GM19238 (cell line): Measurements from ENCODE around the gene TMEM203.

Experiments
- DNase-seq: peaks from one replicate; pipeline ENCODE4 v3.0.0; 2011; ENCODE audit warnings: low spot score; ENCODE audit not compliant: insufficient read length

TMEM203 gene

GRCh38 chr9:137182836-137183235 lies 22.6 kb downstream of the TMEM203 start:
- no peak for DNase-seq

GRCh38 chr9:137181680-137182079 lies 23.8 kb downstream of the TMEM203 start:
- DNase-seq = no peak

- no peak for DNase-seq
Observed at GRCh38 chr9:137180491-137180890, 25.0 kb downstream of the TMEM203 start.

GRCh38 chr9:137179761-137180160 lies 25.7 kb downstream of the TMEM203 start:
- no peak for DNase-seq

DNA sequence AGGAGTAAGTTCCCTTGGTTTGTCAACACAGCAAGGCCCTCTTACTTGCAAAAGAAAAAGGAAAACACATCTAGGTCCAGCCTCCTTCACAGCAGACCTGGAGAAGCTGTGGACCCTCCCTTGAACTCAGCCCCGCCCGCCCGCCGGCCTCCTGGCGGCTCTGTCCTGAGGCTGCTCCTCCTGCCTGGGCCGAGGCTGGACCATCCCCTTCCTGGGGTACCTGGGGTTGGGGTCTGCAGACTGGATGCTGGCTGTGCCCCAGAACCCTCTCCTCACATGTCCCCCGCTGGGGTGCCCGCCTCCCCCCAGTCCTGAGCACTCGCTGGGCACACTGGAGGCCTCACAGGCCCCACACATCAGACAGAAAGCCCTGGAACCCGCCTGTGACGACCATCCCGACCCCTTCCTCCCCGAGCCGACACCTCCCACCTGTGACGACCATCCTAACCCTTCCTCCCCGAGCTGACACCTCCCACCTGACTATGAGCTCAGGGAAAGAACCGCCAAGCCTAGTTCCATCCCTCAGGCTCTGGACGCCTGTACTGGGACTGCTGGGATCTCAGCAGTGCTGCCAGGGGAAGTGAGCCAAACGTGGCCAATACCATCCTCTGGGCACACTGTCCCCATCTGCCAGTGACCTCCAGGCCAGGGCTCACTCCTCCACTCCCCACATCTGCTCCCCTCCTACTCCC lies 26.4 kb downstream of the TMEM203 start:
- no peak for DNase-seq

- no peak for DNase-seq
Observed at GRCh38 chr9:137178201-137178938, 27.1 kb downstream of the TMEM203 start.

GRCh38 chr9:137176302-137177182 lies 28.9 kb downstream of the TMEM203 start:
- DNase-seq = peak; percentile 74

DNA sequence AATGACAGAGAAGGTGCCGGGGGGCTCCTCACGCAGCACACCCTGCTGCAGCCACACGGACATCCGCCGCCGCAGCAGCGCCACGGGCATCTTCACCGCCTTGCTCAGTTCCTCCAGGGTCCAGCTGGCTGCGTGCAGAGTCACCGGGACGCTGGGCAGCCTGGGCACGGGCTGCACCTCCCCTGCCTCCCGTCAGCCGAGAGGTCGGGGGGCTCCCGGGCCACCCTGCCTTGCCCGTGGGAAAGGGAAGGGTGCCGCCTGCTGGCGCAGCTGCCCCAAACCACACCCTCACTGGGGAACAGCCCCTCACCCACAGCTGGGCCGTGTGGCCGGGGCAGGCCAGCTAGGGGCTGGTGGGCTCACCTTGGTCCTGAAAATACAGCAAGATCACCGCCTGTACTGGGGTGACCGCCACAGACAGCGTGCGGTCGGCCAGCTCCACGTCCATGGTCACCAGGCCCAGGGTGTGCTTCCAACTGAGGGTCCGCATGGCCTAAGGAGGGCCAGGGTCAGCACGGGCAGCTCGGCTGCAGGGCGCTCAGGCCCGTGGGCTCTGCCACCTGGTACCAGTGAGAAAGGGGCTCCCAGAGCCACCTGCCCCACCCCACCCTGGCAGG lies 30.0 kb downstream of the TMEM203 start:
- DNase-seq = no peak

- no peak for DNase-seq
Observed at GRCh38 chr9:137174722-137175293, 30.6 kb downstream of the TMEM203 start.

DNA sequence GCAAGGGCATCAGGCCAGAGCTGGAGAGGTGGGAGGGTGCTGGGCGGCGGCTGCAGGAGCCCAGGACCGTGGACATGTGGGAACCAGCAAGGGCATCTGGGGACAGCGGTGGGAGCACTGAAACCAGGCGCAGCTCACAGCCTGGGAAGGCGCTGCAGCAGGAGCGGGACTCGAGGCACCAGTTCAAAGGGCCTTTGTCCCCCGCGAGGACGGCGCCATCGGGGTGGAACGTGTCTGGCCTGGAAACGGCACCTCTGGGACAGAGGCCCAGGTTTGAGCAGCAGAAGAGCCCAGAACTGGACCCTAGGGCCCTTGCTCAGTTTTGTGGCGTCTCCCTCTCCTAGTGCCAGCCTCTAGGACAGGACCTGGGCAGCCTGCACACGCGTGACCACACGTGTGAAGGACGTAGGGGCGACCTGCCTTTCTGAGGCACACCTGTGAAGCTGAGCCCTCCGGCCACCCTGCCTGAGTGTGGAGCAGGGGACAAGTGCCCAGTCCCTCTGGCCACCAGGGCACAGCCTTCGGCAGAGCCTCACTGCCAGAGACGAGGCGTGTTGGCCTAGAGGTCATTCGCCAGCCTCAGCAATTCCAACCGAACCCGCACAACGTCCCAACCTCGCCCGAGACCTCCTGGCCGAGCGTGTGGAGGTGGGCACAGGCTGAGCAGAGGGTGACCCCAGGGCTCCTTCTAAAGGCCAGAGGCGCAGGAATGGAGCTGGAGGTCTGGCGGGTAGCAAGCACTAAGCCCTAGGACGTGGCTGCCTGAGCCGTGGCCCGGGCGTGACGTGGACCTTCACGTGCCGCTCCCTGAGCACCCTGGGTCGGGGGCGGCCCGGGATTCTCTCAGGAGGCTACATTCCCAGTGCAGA lies 31.4 kb downstream of the TMEM203 start:
- DNase-seq = no peak

- no peak for DNase-seq
Observed at GRCh38 chr9:137172901-137173795, 32.3 kb downstream of the TMEM203 start.

DNA sequence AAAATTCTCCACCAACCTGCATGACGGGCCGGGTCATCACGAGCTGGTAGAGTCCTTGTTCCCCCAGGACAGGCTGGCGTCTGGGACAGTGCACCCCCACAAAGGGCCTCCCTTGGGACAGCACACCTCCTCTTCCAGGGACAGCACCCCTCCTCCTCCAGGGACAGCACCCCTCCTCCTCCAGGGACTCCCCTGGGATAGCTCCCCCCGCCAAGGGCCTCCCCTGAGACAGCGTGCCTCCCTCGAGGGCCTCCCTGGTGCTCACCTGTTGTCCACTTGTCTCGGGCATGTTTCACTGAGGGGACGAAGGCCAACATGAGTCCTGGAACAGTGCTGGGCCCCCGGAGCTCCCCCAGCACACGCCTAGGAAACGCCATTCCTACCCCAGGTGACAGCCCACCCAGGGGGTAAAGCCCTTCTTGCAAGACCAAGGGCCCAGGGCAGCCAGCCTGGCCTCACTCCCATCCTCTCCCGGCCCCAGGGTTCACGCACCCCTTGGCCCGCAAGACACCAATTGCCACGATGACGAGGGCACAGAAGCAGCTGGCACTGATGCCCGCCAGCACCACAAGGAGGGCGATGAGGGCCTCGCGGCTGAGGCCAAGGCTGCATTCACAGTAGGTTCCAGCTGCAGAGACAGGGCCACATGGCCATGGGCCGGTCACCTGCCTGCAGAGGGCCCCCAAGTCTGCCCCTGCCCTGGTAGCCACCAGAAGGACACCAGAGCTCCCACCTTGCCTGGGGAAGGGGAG lies 34.1 kb downstream of the TMEM203 start:
- DNase-seq = no peak

DNA sequence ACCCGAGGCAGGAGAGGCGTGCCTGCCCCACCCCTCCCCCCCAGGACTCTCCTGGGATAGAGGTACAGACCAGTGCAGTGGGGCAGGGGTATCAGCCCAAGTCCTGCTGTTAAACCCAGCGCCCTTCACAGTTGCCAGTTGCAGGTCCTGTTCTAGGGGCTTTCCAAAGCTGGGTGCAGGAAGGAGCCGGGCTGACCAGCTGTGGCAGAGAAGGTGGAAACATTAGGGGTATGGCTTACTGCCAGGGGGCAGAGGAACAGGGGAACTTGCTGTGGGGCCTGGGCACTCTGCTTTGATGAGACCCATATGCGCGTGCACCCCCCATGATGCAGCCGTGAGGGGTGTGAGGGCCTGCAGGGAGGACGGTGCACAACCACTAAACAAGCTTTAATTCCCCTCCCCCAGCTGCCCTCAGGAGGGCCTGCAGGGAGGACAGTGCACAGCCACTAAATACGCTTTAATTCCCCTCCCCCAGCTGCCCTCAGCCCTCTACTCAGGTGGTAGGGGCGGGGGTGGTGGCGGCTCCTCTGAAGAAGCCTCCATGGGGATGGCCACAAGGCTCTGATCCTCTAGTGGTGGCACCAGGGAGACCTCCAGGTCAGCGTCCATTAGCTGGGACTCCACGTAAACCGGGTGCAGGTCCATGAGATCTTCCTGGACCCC lies 34.8 kb downstream of the TMEM203 start:
- no peak for DNase-seq

DNA sequence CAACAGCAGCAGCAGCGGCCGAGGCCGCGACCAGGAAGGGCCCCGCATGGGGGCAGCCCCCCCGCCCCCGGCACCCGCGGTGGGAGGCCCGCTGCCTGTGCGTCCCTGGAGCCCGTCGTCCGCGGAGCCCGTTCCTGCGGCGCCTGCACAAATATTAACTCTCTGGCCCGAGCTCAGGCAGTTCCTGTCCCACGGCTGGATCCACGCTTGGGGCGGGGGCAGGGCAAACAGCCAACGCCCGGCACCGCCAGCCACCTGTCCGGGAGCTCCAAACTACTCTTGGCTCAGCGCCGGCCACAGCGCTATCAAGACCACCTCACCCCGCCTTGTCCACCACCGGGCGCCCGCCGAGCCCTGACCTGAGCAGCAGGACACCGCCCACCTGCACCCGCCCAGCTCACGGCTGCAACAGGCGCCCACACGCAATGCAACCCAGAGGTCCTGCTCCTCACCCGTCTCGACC lies 35.5 kb downstream of the TMEM203 start, which contains the start of gene LRRC26:
LRRC26 (minus strand) TSS at position 156 of the 463 bp plus-strand sequence; CDS start at position 48, 108 bp downstream.
- no peak for DNase-seq

DNA sequence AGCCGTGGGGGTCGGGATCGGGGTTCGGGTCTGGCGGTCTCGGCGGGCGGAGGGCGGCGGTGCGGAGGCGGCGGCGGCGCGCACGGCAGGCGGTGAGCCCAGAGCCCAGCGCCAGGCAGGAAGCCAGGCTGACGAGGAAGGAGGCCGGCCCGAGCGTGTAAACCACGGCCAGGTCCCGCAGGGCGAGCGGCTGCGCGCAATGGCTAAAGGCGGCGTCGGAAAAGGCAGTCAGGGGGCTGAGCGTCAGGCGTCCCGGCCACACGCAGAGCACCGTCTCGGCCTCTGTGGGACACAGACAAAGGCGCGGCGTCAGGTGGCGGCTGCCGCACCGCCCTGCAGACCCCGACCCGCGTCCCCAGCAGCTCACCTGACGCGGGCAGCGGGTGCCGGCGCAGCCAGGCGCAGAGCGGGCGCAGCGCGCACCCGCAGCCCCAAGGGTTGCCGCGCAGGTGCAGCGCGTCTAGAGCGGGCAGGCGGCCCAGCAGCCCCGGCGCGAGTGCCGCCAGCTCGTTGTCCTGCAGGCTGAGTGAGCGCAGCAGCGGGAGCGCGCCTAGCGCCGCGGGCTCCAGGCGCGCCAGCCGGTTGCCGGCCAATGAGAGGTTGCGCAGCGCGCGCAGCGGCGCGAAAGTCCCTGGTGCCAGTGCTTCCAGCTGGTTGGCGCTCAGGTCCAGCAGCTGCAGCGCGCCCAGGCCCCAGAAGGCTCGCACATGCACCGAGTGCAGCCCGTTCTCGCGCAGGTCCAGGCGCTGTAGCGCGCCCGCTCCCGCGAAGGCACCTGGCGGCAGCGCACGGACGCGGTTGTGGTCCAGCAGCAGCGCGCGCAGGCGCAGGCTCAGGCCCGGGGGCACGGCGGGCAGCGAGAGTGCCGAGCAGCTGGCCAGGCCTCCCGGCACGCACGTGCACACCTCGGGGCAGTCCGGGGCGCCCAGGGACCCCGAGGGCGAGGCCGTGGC lies 36.3 kb downstream of the TMEM203 start:
- DNase-seq = no peak

DNA sequence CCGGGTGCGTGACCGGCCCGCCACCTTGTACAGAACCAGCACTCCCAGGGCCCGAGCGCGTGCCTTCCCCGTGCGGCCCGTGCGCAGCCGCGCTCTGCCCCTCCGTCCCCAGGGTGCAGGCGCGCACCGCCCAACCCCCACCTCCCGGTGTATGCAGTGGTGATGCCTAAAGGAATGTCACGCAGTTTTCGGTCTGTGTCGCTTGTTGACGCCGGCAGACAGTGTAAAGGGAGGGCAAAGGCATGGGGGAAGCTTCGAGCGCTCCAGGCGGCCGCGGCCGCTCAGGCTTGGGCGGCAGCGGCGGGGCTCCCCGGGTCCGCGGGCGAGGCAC lies 36.9 kb downstream of the TMEM203 start:
- no peak for DNase-seq
